HepG2 (cell line): ENCODE results near the gene HTR7. TPM values are rescaled to one million over a fixed set of nuclear protein-coding genes. Genes with fewer than 3 reads are reported as not detected.

ENCODE experiments used
- LRRFIP1 ChIP-seq: sonication (generic); formaldehyde crosslinking; conservative IDR thresholded peaks from 2 replicates; pipeline ENCODE4 v1.4.0; 2020; ENCODE audit warnings: missing genetic modification reagents
- ZNF3 ChIP-seq: IDR thresholded peaks from 2 replicates; pipeline ENCODE4 v1.7.0; 2017; ENCODE audit warnings: inconsistent platforms
- ZNF616 ChIP-seq: sonication (generic); formaldehyde crosslinking; IDR thresholded peaks from 2 replicates; pipeline ENCODE4 v1.5.0; 2020; ENCODE audit warnings: low read depth, mild to moderate bottlenecking, missing genetic modification reagents
- polyA plus RNA-seq, 8 experiments: library from polyadenylated mRNA; depleted of rRNA in 3 of 8; stranded (reverse) in 7 of 8; unstranded in 1 of 8; fragments of >200 nt; fragmentation: Illumina TruSeq in 4 of 8; extraction: Trizol in 4 of 8; gene quantifications; 2 replicates each; pipeline versions ENCODE4 v1.2.1 to v1.2.3, GENCODE V29; 2011 to 2016; ENCODE audit warnings: low read depth in 4 of 8, missing spikeins in 1 of 8, mixed read lengths in 1 of 8; ENCODE audit not compliant: insufficient read depth in 1 of 8
- small RNA-seq, 3 experiments: library from RNA; depleted of rRNA; stranded (forward); fragments of <200 nt; gene quantifications; one replicate each; pipeline ENCODE3, GENCODE V24; 2012; ENCODE audit warnings: low read depth in 2 of 3, low replicate concordance in 1 of 3; ENCODE audit not compliant: insufficient read length in 3 of 3, insufficient read depth in 2 of 3
- total RNA-seq, 5 experiments: library from RNA; depleted of rRNA; stranded (reverse); fragments of >200 nt; fragmentation: Illumina TruSeq; extraction: Trizol; gene quantifications; 2 replicates each; pipeline ENCODE4 v1.2.3, GENCODE V29; 2016; ENCODE audit warnings: low read depth in 1 of 5

HTR7 gene
- total and polyA plus RNA-seq, 2 of the 13 experiments (the other 11 are each of a cell fraction or from before 2014, with no cell fraction given), result 0.04 TPM; not detected in 1

DNA sequence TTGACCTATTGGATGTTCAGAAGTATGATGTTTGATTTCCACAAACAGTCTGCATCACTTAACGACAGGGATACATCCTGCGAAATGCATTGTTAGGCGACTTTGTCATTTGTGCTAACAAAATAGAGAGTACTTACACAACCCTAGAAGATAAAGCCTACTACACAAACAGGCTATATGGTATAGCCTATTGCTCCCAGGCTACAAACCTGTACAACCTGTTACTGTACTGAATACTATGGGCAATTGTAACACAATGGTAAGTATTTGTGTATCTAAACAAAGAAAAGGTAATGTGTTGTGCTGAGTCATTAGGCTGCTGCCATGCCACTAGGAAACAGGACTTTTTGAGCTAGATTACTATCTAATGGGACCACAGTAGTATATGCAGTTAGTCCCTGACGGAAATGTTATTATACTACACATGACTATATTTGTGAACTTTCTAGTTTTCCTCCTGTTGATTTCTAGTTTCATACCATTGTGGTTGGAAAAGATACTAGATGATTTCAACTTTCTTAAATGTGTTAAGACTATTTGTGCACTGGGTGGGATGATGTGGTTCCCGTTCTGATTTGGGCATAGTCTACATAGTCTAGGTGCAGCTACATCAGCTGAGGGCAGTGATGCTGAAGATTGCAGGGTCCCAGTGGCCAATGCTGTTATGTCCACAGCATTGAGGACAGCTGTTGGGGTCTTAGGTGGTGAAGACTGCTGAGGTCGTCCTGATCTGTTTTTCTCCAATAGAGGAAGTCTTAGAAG, 161.7 kb downstream of the HTR7 start (continued):
- TF ChIP-seq LRRFIP1 (no peak), ZNF616 (CRISPR knock-in tag) (no peak), ZNF3 (no peak)

Small RNA genes lying within 50 kb of the gene (small RNA-seq; reads per million reads assigned to genes)
- gene RF00019, result 0 reads per million in 3 experiments

Other genes with a start within 250 kb of the HTR7 start
- 65.0 and 91.5 TPM in 2 replicates for gene RPP30, start 13.9 kb upstream of the HTR7 start, total RNA-seq (2016; rRNA removed; fragmentation: Illumina TruSeq; extraction: Trizol)
- gene RPP30, start 13.9 kb upstream of the HTR7 start, polyA plus RNA-seq (2011; rRNA removed), result 17.6 and 27.1 TPM in 2 replicates
- 19.4 and 26.4 TPM in 2 replicates for gene ANKRD1, start 63.0 kb upstream of the HTR7 start, total RNA-seq (2016; rRNA removed; fragmentation: Illumina TruSeq; extraction: Trizol)
- gene ANKRD1, start 63.0 kb upstream of the HTR7 start, polyA plus RNA-seq (2011; rRNA removed), result 30.2 and 41.8 TPM in 2 replicates